Measurements from ENCODE around the gene SPTBN4. TPM values are rescaled to one million over a fixed set of nuclear protein-coding genes. Genes with fewer than 3 reads are reported as not detected.

SPTBN4 gene
- polyA plus RNA-seq, 1 donor from 2014 or later, result 12.7 TPM

DNA sequence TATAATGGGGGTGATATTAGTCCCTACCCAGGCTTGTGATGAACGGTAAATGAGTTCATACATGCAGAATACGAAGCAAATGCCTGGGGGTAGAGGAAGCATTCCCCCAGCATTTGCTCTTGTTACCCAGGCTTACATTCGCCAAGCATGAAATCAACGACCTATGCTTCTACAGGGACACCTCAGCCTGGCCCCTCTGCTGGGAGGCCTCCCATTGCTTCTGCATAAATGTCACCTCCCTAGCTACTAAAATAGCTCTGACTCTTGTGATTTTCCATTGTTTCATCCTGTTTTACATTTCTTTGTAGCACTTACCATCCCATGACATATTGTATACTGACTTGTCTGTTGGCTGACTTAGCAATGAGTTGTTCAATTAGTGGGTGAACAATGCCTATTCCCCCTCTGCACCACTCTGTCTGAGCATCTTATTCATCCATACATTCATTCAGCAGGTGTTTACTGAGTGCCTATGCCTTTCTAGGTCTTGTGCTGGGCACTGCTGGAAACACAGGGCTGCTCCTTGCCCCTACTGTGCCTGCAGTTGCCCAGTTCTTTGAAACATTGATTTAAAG, 47.0 kb downstream of the SPTBN4 start:
- H3K27ac ChIP-seq (ENCODE audit: low read length), result no peak overlapping the region
- H3K4me3 ChIP-seq (ENCODE audit: low read length), result no peak overlapping the region
- no peak overlapping the region for H2AFZ ChIP-seq (ENCODE audit: low read depth, low read length)
- H3K79me2 ChIP-seq (replicated peaks; ENCODE audit: insufficient read depth, low read length), result no peaks in the 10 kb centered on the region
- no peak overlapping the region for H3K4me2 ChIP-seq (ENCODE audit: low read length)
- H3K9me2 ChIP-seq (ENCODE audit: insufficient read depth, low read length), result no peaks in the 10 kb centered on the region
- H4K20me1 ChIP-seq (ENCODE audit: insufficient read depth), result no peaks in the 10 kb centered on the region
- no peaks in the 10 kb centered on the region for H3F3A ChIP-seq (ENCODE audit: insufficient read depth, low read length, poor library complexity, severe bottlenecking)
- H3K36me3 ChIP-seq (ENCODE audit: insufficient read depth, low read length), result no peaks in the 10 kb centered on the region
- H3K27me3 ChIP-seq (ENCODE audit: insufficient read depth, low read depth, low read length), result peaks cover 55% of the 10 kb centered on the region
- no peak overlapping the region for H3K9ac ChIP-seq (ENCODE audit: low read length)
- TF ChIP-seq REST (IDR thresholded peaks at IDR 0.05; ENCODE audit: borderline replicate concordance) (no peak), CTCF (IDR thresholded peaks at IDR 0.05; ENCODE audit: poor library complexity, severe bottlenecking) (no peak), MXI1 (conservative IDR thresholded peaks at IDR 0.05; ENCODE audit: poor library complexity, severe bottlenecking) (no peak), RAD21 (conservative IDR thresholded peaks at IDR 0.05) (no peak), SMC3 (conservative IDR thresholded peaks at IDR 0.05; ENCODE audit: poor library complexity) (no peak), EP300 (conservative IDR thresholded peaks at IDR 0.05; ENCODE audit: poor library complexity, severe bottlenecking) (no peak), EZH2 (IDR thresholded peaks at IDR 0.05; ENCODE audit: borderline replicate concordance, insufficient read depth, low read length, poor library complexity, severe bottlenecking) (no peak), POLR2AphosphoS5 (IDR thresholded peaks at IDR 0.05) (no peak), TAF1 (IDR thresholded peaks at IDR 0.05; ENCODE audit: low read depth) (no peak)
- H3K9me3 ChIP-seq (ENCODE audit: low read length), result peaks cover 3% of the 10 kb centered on the region

DNA sequence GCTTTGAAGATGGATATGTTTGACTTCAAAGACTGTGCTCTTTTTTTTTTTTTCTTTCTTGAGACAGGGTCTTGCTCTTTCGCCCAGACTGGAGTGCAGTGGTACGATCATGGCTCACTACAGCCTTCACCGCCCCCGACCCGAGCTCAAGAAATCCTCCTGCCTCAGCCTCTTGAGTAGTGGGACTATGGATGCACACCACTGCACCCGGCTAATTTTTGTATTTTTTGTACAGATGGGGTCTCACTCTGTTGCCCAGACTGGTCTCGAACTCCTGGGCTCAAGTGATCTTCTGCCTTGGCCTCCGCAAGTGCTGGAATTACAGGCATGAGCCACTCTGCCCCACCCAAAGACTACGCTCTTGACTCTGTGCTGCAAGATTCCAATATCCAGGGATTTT, 50.4 kb downstream of the SPTBN4 start:
- Histone ChIP-seq H3K4me3 (ENCODE audit: low read length) (no peak overlapping the region), H3K79me2 (replicated peaks; ENCODE audit: insufficient read depth, low read length) (no peaks in the 10 kb centered on the region), H4K20me1 (ENCODE audit: insufficient read depth) (no peaks in the 10 kb centered on the region), H3K4me2 (ENCODE audit: low read length) (no peak overlapping the region), H3F3A (ENCODE audit: insufficient read depth, low read length, poor library complexity, severe bottlenecking) (no peaks in the 10 kb centered on the region), H3K9me2 (ENCODE audit: insufficient read depth, low read length) (no peaks in the 10 kb centered on the region), H3K27me3 (ENCODE audit: insufficient read depth, low read depth, low read length) (peaks cover 65% of the 10 kb centered on the region), H3K27ac (ENCODE audit: low read length) (no peak overlapping the region), H2AFZ (ENCODE audit: low read depth, low read length) (no peak overlapping the region), H3K9ac (ENCODE audit: low read length) (no peak overlapping the region), H3K36me3 (ENCODE audit: insufficient read depth, low read length) (no peaks in the 10 kb centered on the region), H3K9me3 (ENCODE audit: low read length) (peaks cover 3% of the 10 kb centered on the region)
- TF ChIP-seq EP300 (conservative IDR thresholded peaks at IDR 0.05; ENCODE audit: poor library complexity, severe bottlenecking) (no peak), TAF1 (IDR thresholded peaks at IDR 0.05; ENCODE audit: low read depth) (no peak)

Measured in neural cell (in vitro differentiated cells).